ENCODE data around the gene MAN2A2.
"Not testable (repeated sequence)": the region's sequence is repeated elsewhere in the genome, so short reads cannot be mapped to it uniquely, and the experiment has no call there.

- TF ChIP-seq, protein P1, sequence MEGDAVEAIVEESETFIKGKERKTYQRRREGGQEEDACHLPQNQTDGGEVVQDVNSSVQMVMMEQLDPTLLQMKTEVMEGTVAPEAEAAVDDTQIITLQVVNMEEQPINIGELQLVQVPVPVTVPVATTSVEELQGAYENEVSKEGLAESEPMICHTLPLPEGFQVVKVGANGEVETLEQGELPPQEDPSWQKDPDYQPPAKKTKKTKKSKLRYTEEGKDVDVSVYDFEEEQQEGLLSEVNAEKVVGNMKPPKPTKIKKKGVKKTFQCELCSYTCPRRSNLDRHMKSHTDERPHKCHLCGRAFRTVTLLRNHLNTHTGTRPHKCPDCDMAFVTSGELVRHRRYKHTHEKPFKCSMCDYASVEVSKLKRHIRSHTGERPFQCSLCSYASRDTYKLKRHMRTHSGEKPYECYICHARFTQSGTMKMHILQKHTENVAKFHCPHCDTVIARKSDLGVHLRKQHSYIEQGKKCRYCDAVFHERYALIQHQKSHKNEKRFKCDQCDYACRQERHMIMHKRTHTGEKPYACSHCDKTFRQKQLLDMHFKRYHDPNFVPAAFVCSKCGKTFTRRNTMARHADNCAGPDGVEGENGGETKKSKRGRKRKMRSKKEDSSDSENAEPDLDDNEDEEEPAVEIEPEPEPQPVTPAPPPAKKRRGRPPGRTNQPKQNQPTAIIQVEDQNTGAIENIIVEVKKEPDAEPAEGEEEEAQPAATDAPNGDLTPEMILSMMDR (IDR thresholded peaks at IDR 0.05; ENCODE audit: control extremely low read depth in 1 of 3, insufficient read depth in 1 of 3, low read depth in 1 of 3, low read length in 3 of 3) = not testable (repeated sequence)
- TF ChIP-seq POLR2AphosphoS5 (IDR thresholded peaks at IDR 0.05; ENCODE audit: low read depth, low read length); KDM1A (IDR thresholded peaks at IDR 0.05; ENCODE audit: borderline replicate concordance, low read length); POLR2A (IDR thresholded peaks at IDR 0.05; ENCODE audit: control extremely low read depth in 1 of 2, low read depth in 2 of 2, low read length in 2 of 2); GABPA (IDR thresholded peaks at IDR 0.05; ENCODE audit: borderline replicate concordance, insufficient read depth, low read length); SIRT6 (IDR thresholded peaks at IDR 0.05; ENCODE audit: low read length); MAX (IDR thresholded peaks at IDR 0.05); TEAD4 (IDR thresholded peaks at IDR 0.05; ENCODE audit: low read depth, low read length); BCL11A (IDR thresholded peaks at IDR 0.05; ENCODE audit: low read depth in 2 of 2, low read length in 2 of 2): not testable (repeated sequence)
These were observed 5.9 kb upstream of the MAN2A2 start for GRCh38 chr15:90897131-90897655.
